HEK293 (cell line): ENCODE data around the gene SYNPO2L.

ENCODE experiments used
- CTCF ChIA-PET: fragments of 350-600 bp; formaldehyde crosslinking; extraction: SDS; loops from one replicate; lab custom pipeline; 2021; ENCODE audit warnings: antibody characterized with exemption; lab: Yijun Ruan, JAX
- POLR2A ChIA-PET: fragments of 300-600 bp; formaldehyde crosslinking; extraction: SDS; loops from one replicate; lab custom pipeline; 2020; ENCODE audit warnings: antibody characterized with exemption, inconsistent platforms; lab: Yijun Ruan, JAX
- H3K27ac ChIP-seq: fragments of 200-500 bp; sonication (Bioruptor generic); 2 replicates; pipeline ENCODE4 v1.5.1; 2014; ENCODE audit warnings: low read depth, low read length, control low read depth, inconsistent platforms; ENCODE audit errors: extremely low read depth
- H3K36me3 ChIP-seq, 2 experiments: fragments of 200-500 bp in 1 of 2; sonication (Bioruptor generic) in 1 of 2; 1 replicate in 1 of 2; 2 replicates in 1 of 2; pipeline ENCODE4 v1.5.1; 2014 to 2017; ENCODE audit warnings: inconsistent platforms in 2 of 2, low read length in 2 of 2; ENCODE audit not compliant: control insufficient read depth in 2 of 2, insufficient read depth in 1 of 2
- H3K4me1 ChIP-seq: fragments of 200-500 bp; sonication (Bioruptor generic); 2 replicates; pipeline ENCODE4 v1.5.1; 2014; ENCODE audit warnings: mild to moderate bottlenecking, low read length, inconsistent platforms; ENCODE audit not compliant: control insufficient read depth, insufficient read depth
- H3K4me3 ChIP-seq: 2 replicates; pipeline ENCODE4 v1.5.1; 2011; ENCODE audit warnings: low read depth, mild to moderate bottlenecking, control low read depth, low read length, moderate library complexity
- H3K9me3 ChIP-seq: fragments of 200-500 bp; sonication (Bioruptor generic); 2 replicates; pipeline ENCODE4 v1.5.1; 2014; ENCODE audit warnings: low read depth, low read length, inconsistent platforms; ENCODE audit not compliant: control insufficient read depth, insufficient read depth
- MYNN ChIP-seq: fragments of 450-650 bp; formaldehyde crosslinking; IDR thresholded peaks from 2 replicates; pipeline ENCODE4 v1.5.1; 2016; ENCODE audit warnings: missing biosample characterization, missing genetic modification characterization, borderline replicate concordance
- REPIN1 ChIP-seq: fragments of 450-650 bp; formaldehyde crosslinking; IDR thresholded peaks from 2 replicates; pipeline ENCODE4 v1.5.1; 2017; ENCODE audit warnings: missing biosample characterization, missing genetic modification characterization, low read depth
- TCF7L2 ChIP-seq: IDR thresholded peaks from 2 replicates; pipeline ENCODE4 v1.6.1; 2011; ENCODE audit warnings: low read depth, mild to moderate bottlenecking, inconsistent platforms, low read length, moderate library complexity, borderline replicate concordance
- ZFP69B ChIP-seq: fragments of 450-650 bp; formaldehyde crosslinking; IDR thresholded peaks from 2 replicates; pipeline ENCODE4 v1.5.1; 2016; ENCODE audit warnings: missing biosample characterization, missing genetic modification characterization
- ZNF10 ChIP-seq: fragments of 450-650 bp; formaldehyde crosslinking; IDR thresholded peaks from 2 replicates; pipeline ENCODE4 v1.5.1; 2017; ENCODE audit warnings: missing biosample characterization, missing genetic modification characterization
- ZNF138 ChIP-seq: fragments of 450-650 bp; formaldehyde crosslinking; IDR thresholded peaks from 2 replicates; pipeline ENCODE4 v1.5.1; 2016; ENCODE audit warnings: missing biosample characterization, missing genetic modification characterization, borderline replicate concordance
- ZNF157 ChIP-seq: fragments of 450-650 bp; formaldehyde crosslinking; IDR thresholded peaks from 2 replicates; pipeline ENCODE4 v1.5.1; 2016; ENCODE audit warnings: missing biosample characterization, missing genetic modification characterization
- ZNF174 ChIP-seq: fragments of 450-650 bp; formaldehyde crosslinking; IDR thresholded peaks from 2 replicates; pipeline ENCODE4 v1.5.0; 2017; ENCODE audit warnings: missing biosample characterization, mild to moderate bottlenecking, missing genetic modification characterization
- ZNF184 ChIP-seq: fragments of 450-650 bp; IDR thresholded peaks from 2 replicates; pipeline ENCODE4 v1.5.1; 2018; ENCODE audit warnings: missing biosample characterization, mild to moderate bottlenecking, missing genetic modification characterization
- ZNF248 ChIP-seq: fragments of 450-650 bp; formaldehyde crosslinking; IDR thresholded peaks from 2 replicates; pipeline ENCODE4 v1.5.1; 2017; ENCODE audit warnings: missing biosample characterization, missing genetic modification characterization
- ZNF266 ChIP-seq: fragments of 450-650 bp; formaldehyde crosslinking; IDR thresholded peaks from 2 replicates; pipeline ENCODE4 v1.5.1; 2016; ENCODE audit warnings: missing biosample characterization, missing genetic modification characterization, low read depth
- ZNF274 ChIP-seq, 2 experiments: fragments of 200-500 bp in 1 of 2; fragments of 450-650 bp in 1 of 2; sonication (Bioruptor generic) in 1 of 2; formaldehyde crosslinking in 1 of 2; IDR thresholded peaks; 2 replicates each; pipeline versions ENCODE4 v1.5.1 to v1.6.1; 2014 to 2016; ENCODE audit warnings: borderline replicate concordance in 1 of 2, inconsistent platforms in 1 of 2, low read length in 1 of 2, missing biosample characterization in 1 of 2, missing genetic modification characterization in 1 of 2
- ZNF324 ChIP-seq: fragments of 450-650 bp; formaldehyde crosslinking; IDR thresholded peaks from 2 replicates; pipeline ENCODE4 v1.5.1; 2016; ENCODE audit warnings: missing biosample characterization, missing genetic modification characterization
- ZNF416 ChIP-seq: fragments of 450-650 bp; formaldehyde crosslinking; IDR thresholded peaks from 2 replicates; pipeline ENCODE4 v1.5.1; 2016; ENCODE audit warnings: missing biosample characterization, missing genetic modification characterization
- ZNF423 ChIP-seq: fragments of 450-650 bp; formaldehyde crosslinking; IDR thresholded peaks from 2 replicates; pipeline ENCODE4 v1.5.1; 2016; ENCODE audit warnings: missing biosample characterization, missing genetic modification characterization
- ZNF433 ChIP-seq: fragments of 450-650 bp; formaldehyde crosslinking; IDR thresholded peaks from 2 replicates; pipeline ENCODE4 v1.5.1; 2016; ENCODE audit warnings: missing biosample characterization, missing genetic modification characterization, low read depth
- ZNF510 ChIP-seq: fragments of 450-650 bp; formaldehyde crosslinking; IDR thresholded peaks from 2 replicates; pipeline ENCODE4 v1.5.1; 2018; ENCODE audit warnings: mild to moderate bottlenecking, missing genetic modification characterization, missing biosample characterization; ENCODE audit not compliant: insufficient replicate concordance
- ZNF514 ChIP-seq: fragments of 450-650 bp; formaldehyde crosslinking; IDR thresholded peaks from 2 replicates; pipeline ENCODE4 v1.5.1; 2016; ENCODE audit warnings: missing biosample characterization, missing genetic modification characterization
- ZNF549 ChIP-seq: fragments of 450-650 bp; IDR thresholded peaks from 2 replicates; pipeline ENCODE4 v1.5.1; 2018; ENCODE audit warnings: missing biosample characterization, missing genetic modification characterization, mild to moderate bottlenecking, inconsistent platforms, moderate library complexity
- ZNF621 ChIP-seq: fragments of 450-650 bp; formaldehyde crosslinking; IDR thresholded peaks from 2 replicates; pipeline ENCODE4 v1.5.1; 2017; ENCODE audit warnings: missing biosample characterization, missing genetic modification characterization
- ZNF664 ChIP-seq: fragments of 450-650 bp; formaldehyde crosslinking; IDR thresholded peaks from 2 replicates; pipeline ENCODE4 v1.5.1; 2016; ENCODE audit warnings: missing biosample characterization, missing genetic modification characterization
- ZNF707 ChIP-seq: fragments of 450-650 bp; formaldehyde crosslinking; IDR thresholded peaks from 2 replicates; pipeline ENCODE4 v1.5.1; 2016; ENCODE audit warnings: missing biosample characterization, missing genetic modification characterization
- TF ChIP-seq, protein P1 (sequence below): fragments of 450-650 bp; formaldehyde crosslinking; IDR thresholded peaks from 2 replicates; pipeline ENCODE4 v1.5.1; 2017; ENCODE audit warnings: missing biosample characterization, missing genetic modification characterization
- TF ChIP-seq, protein P2 (sequence below): fragments of 450-650 bp; formaldehyde crosslinking; IDR thresholded peaks from 2 replicates; pipeline ENCODE4 v1.5.1; 2017; ENCODE audit warnings: missing biosample characterization, missing genetic modification characterization
- TF ChIP-seq, protein P3 (sequence below): fragments of 450-650 bp; formaldehyde crosslinking; IDR thresholded peaks from 2 replicates; pipeline ENCODE4 v1.5.0; 2017; ENCODE audit warnings: missing biosample characterization, missing genetic modification characterization, borderline replicate concordance
- TF ChIP-seq, protein P4 (sequence below): fragments of 450-650 bp; formaldehyde crosslinking; IDR thresholded peaks from 2 replicates; pipeline ENCODE4 v1.5.1; 2016; ENCODE audit warnings: missing biosample characterization, missing genetic modification characterization, low read depth
- TF ChIP-seq, protein P5 (sequence below): fragments of 450-650 bp; formaldehyde crosslinking; IDR thresholded peaks from 2 replicates; pipeline ENCODE4 v1.5.1; 2017; ENCODE audit warnings: missing biosample characterization, missing genetic modification characterization

SYNPO2L gene

DNA sequence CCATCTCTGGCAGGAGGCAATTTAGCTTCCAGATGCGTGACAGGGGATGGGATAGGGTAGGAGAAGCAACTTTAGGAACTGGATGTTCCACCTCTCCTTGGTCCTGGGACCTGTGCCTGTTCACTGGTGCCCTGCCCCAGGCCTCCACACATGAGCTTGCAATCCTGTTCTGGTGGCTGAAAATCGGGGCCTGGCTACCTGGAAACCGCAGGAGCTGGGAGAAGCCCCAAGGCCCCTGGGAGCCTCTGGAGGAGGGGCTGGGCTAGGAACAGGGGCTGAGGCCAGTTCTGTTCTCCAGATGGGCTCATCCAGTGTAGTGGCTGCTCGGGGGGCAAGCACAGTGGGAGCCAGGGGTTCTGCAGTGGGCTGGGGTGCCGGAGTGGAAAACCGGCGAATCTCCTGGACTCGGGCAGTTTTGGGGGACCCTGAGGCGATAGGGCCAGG, 9.2 kb downstream of the SYNPO2L start:
- no peaks in the 10 kb centered on the region for H3K9me3 ChIP-seq
- CTCF ChIA-PET, result interaction anchor here (1.0 to 9.1 kb wide), 2 partner anchors 52 to 117 kb away, joined by 3 to 168 read pairs; no protein-coding TSS in a partner anchor
- H3K36me3 ChIP-seq, result no peaks in the 10 kb centered on the region
- TF ChIP-seq ZNF324 (no peak), ZNF174 (tag by site-specific recombination) (no peak), ZNF707 (no peak), MYNN (no peak), ZNF157 (tag by site-specific recombination) (no peak), ZNF514 (tag by site-specific recombination) (no peak), ZNF549 (tag by site-specific recombination) (no peak), ZNF10 (tag by site-specific recombination) (no peak), ZNF266 (no peak), TCF7L2 (no peak), ZNF664 (tag by site-specific recombination) (no peak)
- TF ChIP-seq, protein P1, sequence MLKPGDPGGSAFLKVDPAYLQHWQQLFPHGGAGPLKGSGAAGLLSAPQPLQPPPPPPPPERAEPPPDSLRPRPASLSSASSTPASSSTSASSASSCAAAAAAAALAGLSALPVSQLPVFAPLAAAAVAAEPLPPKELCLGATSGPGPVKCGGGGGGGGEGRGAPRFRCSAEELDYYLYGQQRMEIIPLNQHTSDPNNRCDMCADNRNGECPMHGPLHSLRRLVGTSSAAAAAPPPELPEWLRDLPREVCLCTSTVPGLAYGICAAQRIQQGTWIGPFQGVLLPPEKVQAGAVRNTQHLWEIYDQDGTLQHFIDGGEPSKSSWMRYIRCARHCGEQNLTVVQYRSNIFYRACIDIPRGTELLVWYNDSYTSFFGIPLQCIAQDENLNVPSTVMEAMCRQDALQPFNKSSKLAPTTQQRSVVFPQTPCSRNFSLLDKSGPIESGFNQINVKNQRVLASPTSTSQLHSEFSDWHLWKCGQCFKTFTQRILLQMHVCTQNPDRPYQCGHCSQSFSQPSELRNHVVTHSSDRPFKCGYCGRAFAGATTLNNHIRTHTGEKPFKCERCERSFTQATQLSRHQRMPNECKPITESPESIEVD (tag by site-specific recombination), result no peak
- TF ChIP-seq, protein P2, sequence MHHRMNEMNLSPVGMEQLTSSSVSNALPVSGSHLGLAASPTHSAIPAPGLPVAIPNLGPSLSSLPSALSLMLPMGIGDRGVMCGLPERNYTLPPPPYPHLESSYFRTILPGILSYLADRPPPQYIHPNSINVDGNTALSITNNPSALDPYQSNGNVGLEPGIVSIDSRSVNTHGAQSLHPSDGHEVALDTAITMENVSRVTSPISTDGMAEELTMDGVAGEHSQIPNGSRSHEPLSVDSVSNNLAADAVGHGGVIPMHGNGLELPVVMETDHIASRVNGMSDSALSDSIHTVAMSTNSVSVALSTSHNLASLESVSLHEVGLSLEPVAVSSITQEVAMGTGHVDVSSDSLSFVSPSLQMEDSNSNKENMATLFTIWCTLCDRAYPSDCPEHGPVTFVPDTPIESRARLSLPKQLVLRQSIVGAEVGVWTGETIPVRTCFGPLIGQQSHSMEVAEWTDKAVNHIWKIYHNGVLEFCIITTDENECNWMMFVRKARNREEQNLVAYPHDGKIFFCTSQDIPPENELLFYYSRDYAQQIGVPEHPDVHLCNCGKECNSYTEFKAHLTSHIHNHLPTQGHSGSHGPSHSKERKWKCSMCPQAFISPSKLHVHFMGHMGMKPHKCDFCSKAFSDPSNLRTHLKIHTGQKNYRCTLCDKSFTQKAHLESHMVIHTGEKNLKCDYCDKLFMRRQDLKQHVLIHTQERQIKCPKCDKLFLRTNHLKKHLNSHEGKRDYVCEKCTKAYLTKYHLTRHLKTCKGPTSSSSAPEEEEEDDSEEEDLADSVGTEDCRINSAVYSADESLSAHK, result no peak
- TF ChIP-seq, protein P3, sequence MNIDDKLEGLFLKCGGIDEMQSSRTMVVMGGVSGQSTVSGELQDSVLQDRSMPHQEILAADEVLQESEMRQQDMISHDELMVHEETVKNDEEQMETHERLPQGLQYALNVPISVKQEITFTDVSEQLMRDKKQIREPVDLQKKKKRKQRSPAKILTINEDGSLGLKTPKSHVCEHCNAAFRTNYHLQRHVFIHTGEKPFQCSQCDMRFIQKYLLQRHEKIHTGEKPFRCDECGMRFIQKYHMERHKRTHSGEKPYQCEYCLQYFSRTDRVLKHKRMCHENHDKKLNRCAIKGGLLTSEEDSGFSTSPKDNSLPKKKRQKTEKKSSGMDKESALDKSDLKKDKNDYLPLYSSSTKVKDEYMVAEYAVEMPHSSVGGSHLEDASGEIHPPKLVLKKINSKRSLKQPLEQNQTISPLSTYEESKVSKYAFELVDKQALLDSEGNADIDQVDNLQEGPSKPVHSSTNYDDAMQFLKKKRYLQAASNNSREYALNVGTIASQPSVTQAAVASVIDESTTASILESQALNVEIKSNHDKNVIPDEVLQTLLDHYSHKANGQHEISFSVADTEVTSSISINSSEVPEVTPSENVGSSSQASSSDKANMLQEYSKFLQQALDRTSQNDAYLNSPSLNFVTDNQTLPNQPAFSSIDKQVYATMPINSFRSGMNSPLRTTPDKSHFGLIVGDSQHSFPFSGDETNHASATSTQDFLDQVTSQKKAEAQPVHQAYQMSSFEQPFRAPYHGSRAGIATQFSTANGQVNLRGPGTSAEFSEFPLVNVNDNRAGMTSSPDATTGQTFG (tag by site-specific recombination), result no peak
- no peak overlapping the region for H3K27ac ChIP-seq
- no peak overlapping the region for H3K4me3 ChIP-seq
- no peaks in the 10 kb centered on the region for H3K4me1 ChIP-seq
- POLR2A ChIA-PET, result no interaction called here

DNA sequence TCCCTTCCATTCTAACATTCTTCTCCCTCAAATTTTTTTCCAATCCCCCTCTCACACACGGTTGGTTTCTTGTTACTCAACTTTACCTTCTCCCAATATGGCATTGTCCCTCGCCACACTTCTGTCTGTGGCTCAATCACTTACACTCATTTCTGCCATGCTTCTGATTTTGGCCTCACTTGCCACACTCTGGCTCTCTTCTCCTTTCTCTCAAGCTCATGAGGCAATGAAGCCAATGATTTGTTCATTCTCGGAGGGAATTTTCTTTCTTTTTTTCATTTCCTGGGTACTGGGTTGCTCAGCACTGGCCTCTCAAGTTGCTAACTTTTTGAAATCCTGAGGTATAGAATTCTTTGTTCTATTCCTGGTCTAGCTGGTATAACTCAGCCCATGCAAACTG, 10.6 kb downstream of the SYNPO2L start:
- Histone ChIP-seq H3K9me3 (no peaks in the 10 kb centered on the region), H3K27ac (no peak overlapping the region), H3K36me3 (no peaks in the 10 kb centered on the region), H3K4me1 (no peaks in the 10 kb centered on the region), H3K4me3 (no peak overlapping the region)
- CTCF ChIA-PET, result interaction anchor here (0.8 to 9.1 kb wide), 8 partner anchors 10 to 233 kb away, joined by 3 to 168 read pairs (median 6); no protein-coding TSS in a partner anchor
- POLR2A ChIA-PET, result no interaction called here
- TF ChIP-seq ZNF248 (tag by site-specific recombination), result no peak
- no peak for TF ChIP-seq ZNF423 (tag by site-specific recombination)
- no peak for TF ChIP-seq ZNF433 (tag by site-specific recombination)
- no peak for TF ChIP-seq ZFP69B (tag by site-specific recombination)
- TF ChIP-seq, protein P4, sequence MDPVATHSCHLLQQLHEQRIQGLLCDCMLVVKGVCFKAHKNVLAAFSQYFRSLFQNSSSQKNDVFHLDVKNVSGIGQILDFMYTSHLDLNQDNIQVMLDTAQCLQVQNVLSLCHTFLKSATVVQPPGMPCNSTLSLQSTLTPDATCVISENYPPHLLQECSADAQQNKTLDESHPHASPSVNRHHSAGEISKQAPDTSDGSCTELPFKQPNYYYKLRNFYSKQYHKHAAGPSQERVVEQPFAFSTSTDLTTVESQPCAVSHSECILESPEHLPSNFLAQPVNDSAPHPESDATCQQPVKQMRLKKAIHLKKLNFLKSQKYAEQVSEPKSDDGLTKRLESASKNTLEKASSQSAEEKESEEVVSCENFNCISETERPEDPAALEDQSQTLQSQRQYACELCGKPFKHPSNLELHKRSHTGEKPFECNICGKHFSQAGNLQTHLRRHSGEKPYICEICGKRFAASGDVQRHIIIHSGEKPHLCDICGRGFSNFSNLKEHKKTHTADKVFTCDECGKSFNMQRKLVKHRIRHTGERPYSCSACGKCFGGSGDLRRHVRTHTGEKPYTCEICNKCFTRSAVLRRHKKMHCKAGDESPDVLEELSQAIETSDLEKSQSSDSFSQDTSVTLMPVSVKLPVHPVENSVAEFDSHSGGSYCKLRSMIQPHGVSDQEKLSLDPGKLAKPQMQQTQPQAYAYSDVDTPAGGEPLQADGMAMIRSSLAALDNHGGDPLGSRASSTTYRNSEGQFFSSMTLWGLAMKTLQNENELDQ (tag by site-specific recombination), result no peak
- TF ChIP-seq ZNF621 (tag by site-specific recombination), result no peak
- TF ChIP-seq ZNF510 (tag by site-specific recombination), result no peak
- no peak for TF ChIP-seq ZNF138
- TF ChIP-seq, protein P5, sequence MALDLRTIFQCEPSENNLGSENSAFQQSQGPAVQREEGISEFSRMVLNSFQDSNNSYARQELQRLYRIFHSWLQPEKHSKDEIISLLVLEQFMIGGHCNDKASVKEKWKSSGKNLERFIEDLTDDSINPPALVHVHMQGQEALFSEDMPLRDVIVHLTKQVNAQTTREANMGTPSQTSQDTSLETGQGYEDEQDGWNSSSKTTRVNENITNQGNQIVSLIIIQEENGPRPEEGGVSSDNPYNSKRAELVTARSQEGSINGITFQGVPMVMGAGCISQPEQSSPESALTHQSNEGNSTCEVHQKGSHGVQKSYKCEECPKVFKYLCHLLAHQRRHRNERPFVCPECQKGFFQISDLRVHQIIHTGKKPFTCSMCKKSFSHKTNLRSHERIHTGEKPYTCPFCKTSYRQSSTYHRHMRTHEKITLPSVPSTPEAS, result no peak
- no peak for TF ChIP-seq ZNF416 (tag by site-specific recombination)
- TF ChIP-seq ZNF184, result no peak
- no peak for TF ChIP-seq ZNF274 (IDR thresholded peaks at IDR 0.05; ENCODE audit: low read length)
- TF ChIP-seq ZNF274 (tag by site-specific recombination; IDR thresholded peaks at IDR 0.05; ENCODE audit: borderline replicate concordance), result no peak
- no peak for TF ChIP-seq REPIN1 (tag by site-specific recombination)
